NB4 (cell line): ENCODE results near the gene MRPL48.

ENCODE experiments used
- DNase-seq: peaks from one replicate; pipeline ENCODE4 v3.0.0; 2010; ENCODE audit warnings: low read depth
- H3K4me3 ChIP-seq: one replicate; pipeline ENCODE4 v1.5.1; 2011; ENCODE audit warnings: mild to moderate bottlenecking, low read depth, low read length, moderate library complexity
- MYC ChIP-seq: IDR thresholded peaks from 2 replicates; pipeline ENCODE4 v1.6.1; 2011; ENCODE audit warnings: low read depth, low read length
- POLR2A ChIP-seq: IDR thresholded peaks from 2 replicates; pipeline ENCODE4 v1.6.1; 2011; ENCODE audit warnings: mild to moderate bottlenecking; ENCODE audit not compliant: insufficient read length; ENCODE audit errors: extremely low read depth
- TF ChIP-seq, protein P1 (sequence below): IDR thresholded peaks from 2 replicates; pipeline ENCODE4 v1.6.1; 2011; ENCODE audit warnings: low read depth, low read length
- TF ChIP-seq, protein P2 (sequence below): IDR thresholded peaks from one replicate; pipeline ENCODE4 v1.5.1; 2012; ENCODE audit warnings: low read depth, low read length

The MRPL48 gene

DNA sequence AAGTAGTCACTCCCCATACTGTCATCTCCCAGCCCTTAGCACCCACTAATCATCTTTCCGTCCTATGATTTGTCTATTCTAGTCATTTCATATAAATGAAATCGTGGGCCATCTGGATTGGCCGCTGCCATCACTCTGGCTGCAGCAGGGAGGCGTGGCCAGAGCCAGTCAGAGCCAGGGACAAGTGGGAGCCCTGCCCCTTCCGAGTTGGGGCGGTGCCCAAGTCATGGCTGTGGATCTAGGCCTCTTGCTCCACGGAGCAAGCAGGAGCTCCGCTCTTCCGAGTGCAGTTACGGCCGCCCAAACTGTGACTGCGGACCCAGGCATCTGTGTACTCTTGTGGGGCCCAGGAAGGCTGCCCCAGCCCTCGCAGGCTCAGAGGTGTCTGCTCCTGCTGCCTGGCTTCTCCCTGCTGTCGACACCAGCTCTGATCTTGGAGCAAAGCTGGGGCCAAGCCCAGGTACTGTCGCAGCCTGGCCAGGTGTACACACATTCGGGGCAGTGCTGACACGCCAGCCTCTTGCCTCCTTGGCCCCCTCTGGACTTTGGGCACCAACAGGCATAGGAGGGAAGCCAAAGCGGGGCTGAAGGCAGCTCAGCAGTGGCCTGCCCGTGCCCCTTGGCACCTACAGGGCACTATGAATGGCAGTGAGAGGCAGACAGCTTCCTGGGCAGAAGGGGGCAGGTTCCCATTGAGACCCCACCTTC, 8.4 kb downstream of the MRPL48 start:
- no peak overlapping the region for H3K4me3 ChIP-seq
- TF ChIP-seq, protein P1, sequence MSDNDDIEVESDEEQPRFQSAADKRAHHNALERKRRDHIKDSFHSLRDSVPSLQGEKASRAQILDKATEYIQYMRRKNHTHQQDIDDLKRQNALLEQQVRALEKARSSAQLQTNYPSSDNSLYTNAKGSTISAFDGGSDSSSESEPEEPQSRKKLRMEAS = no peak
- no peak for TF ChIP-seq POLR2A
- TF ChIP-seq, protein P2, sequence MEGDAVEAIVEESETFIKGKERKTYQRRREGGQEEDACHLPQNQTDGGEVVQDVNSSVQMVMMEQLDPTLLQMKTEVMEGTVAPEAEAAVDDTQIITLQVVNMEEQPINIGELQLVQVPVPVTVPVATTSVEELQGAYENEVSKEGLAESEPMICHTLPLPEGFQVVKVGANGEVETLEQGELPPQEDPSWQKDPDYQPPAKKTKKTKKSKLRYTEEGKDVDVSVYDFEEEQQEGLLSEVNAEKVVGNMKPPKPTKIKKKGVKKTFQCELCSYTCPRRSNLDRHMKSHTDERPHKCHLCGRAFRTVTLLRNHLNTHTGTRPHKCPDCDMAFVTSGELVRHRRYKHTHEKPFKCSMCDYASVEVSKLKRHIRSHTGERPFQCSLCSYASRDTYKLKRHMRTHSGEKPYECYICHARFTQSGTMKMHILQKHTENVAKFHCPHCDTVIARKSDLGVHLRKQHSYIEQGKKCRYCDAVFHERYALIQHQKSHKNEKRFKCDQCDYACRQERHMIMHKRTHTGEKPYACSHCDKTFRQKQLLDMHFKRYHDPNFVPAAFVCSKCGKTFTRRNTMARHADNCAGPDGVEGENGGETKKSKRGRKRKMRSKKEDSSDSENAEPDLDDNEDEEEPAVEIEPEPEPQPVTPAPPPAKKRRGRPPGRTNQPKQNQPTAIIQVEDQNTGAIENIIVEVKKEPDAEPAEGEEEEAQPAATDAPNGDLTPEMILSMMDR = no peak
- no peak for TF ChIP-seq MYC
- DNase-seq = no peak

DNA sequence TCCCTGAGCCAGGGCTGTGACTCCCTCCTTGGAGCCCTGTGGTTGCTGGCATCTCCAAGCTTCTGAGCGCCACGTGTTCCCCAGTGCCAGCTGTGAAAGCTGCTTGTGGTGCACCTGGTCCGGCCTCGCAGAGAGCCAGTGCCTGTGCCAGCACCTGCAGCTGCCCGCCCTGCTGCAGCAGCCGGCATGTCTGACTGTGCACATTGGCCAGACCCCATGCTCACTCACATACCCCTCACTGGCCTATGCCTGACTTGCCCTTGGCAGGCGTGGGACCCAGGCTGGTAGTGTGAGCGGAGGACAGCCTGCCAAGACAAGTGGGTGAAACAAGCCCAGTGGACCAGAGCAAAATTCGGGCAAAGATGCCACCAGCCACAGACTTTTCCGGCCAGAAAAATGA, 9.8 kb downstream of the MRPL48 start:
- TF ChIP-seq, protein P1 = no peak
- TF ChIP-seq MYC = no peak
- TF ChIP-seq, protein P2 = no peak
- TF ChIP-seq POLR2A = no peak
- no peak overlapping the region for H3K4me3 ChIP-seq
- no peak for DNase-seq

DNA sequence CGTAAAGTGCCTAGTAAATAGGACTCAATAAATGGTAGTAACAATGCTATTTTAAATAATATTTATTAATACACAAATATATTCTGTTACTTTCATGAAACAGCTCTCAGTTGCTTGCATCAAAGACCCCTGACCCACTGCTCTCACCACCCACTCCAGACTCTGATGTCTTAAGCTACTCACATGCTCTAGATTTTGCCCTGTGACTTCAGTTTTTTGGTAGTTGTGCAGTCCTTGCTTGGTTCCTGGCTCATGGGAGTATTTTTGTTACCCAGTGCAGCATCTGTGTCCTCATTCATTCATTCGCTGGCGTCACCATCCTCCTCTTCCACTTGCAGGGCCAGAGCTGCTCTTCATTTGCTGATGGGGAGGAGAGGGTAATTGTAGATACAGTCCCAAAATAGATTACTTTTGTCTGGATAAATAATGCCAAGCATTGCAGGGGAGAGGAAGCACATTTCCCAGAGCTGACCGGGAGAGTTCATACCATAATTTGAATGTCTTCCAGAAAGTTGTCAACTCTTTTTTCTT, 12.7 kb downstream of the MRPL48 start:
- H3K4me3 ChIP-seq = no peak overlapping the region
- TF ChIP-seq, protein P1 = no peak
- no peak for TF ChIP-seq POLR2A
- TF ChIP-seq MYC = no peak
- TF ChIP-seq, protein P2 = no peak

DNA sequence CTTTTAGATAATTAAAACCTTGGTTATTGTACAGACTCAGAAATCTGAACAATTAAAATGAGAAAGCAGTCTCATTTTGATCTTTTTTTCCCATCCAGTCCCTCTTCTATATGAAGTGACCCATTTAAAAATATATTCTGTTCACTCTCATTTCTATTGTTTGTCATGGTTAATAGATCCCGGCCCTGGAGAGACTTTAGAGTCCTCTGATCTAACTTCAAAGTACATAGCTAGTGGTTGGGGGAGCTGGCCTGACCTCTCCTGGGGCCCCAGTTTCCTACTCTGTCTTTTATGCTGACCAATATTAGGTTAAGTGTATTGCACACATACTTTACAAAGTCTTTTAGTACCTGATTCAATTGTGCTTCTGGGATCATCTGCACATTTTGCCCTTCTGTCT, 13.5 kb downstream of the MRPL48 start:
- TF ChIP-seq POLR2A (no peak), MYC (no peak)
- TF ChIP-seq, protein P1 = no peak
- TF ChIP-seq, protein P2 = no peak
- no peak overlapping the region for H3K4me3 ChIP-seq
- DNase-seq = no peak

More for the DNA sequence above, 12.7 kb downstream of the MRPL48 start:
- DNase-seq = no peak

DNA sequence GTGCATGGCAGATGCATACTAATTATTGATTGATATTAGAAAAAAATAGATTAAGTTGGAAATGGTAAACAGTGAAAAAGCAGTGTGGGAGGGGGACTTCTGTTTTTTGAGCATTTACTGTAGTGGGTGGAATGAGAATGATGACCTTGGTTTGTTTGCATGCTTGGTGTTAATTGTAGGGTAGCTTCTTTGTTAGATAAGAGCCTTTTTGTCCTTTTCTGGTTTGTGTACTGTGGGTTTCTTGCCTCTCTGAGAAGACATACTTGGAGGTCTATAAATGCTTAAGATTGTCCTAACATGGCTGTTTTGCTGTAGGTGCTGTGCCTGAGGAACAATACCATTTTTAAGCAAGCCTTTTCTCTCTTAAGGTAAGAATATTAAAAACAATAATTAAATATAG, 17.0 kb downstream of the MRPL48 start:
- TF ChIP-seq, protein P2 = no peak
- TF ChIP-seq, protein P1 = no peak
- TF ChIP-seq MYC = no peak
- no peak for TF ChIP-seq POLR2A
- no peak overlapping the region for H3K4me3 ChIP-seq
- no peak for DNase-seq
